Naive thymus-derived CD8-positive, alpha-beta T cell (primary cell): ENCODE measurements around the gene TEX54. TPM values are rescaled to one million over a fixed set of nuclear protein-coding genes. Genes with fewer than 3 reads are reported as not detected.

Source experiments
- microRNA-seq: library from miRNA; unstranded; fragments of <30 nt; microRNA quantifications from one replicate; pipeline ENCODE4 v1.2.0, GENCODE V29; 2022; ENCODE audit warnings: borderline microRNAs expressed
- polyA plus RNA-seq, 3 donors: library from polyadenylated mRNA; unstranded; fragments of 300-500 nt; fragmentation: Illumina TruSeq; gene quantifications; one replicate each; pipeline ENCODE4 v1.2.3, GENCODE V29; 2021
- total RNA-seq, 8 experiments: library from RNA in 2 of 8; stranded (reverse) in 2 of 8; gene quantifications; one replicate each; pipeline ENCODE4 v1.2.3 and lab custom pipeline; 2021 to 2026

TEX54 gene
- total and polyA plus RNA-seq, 5 experiments from 2014 or later: 0.88 to 2.2 (median 1.6) TPM

Small RNA genes lying within 50 kb of the gene (microRNA-seq; reads per million reads assigned to microRNA genes)
- not detected for gene MIR6514
- gene MIR6748: not detected

Other genes with a start within 250 kb of the TEX54 start
- 10 to 100 TPM; 46.4 to 50.9 TPM for gene TUT1, start 241.3 kb downstream of the TEX54 start, total RNA-seq
- 10 to 100 TPM; 12.8 to 24.4 (median 16.9) TPM for gene TUT1, start 241.3 kb downstream of the TEX54 start, polyA plus RNA-seq
- gene MTA2, start 231.0 kb downstream of the TEX54 start, total RNA-seq: 100 to 1,000 TPM; 170 to 178 TPM
- 10 to 100 TPM; 15.8 to 32.6 (median 21.5) TPM for gene MTA2, start 231.0 kb downstream of the TEX54 start, polyA plus RNA-seq
- gene EML3, start 220.1 kb downstream of the TEX54 start, total RNA-seq: 100 to 1,000 TPM; 251 to 255 TPM
- 10 to 100 TPM; 14.8 to 23.7 (median 15.7) TPM for gene EML3, start 220.1 kb downstream of the TEX54 start, polyA plus RNA-seq
- gene ROM1, start 219.6 kb downstream of the TEX54 start, total RNA-seq: 1 to 10 TPM; 5.4 to 6.1 TPM
- 1 to 10 TPM in 2 of 3 donors, under 1 TPM in 1; 0.82 to 1.9 (median 1.8) TPM for gene ROM1, start 219.6 kb downstream of the TEX54 start, polyA plus RNA-seq
- 10 to 100 TPM; 79.8 to 83.8 TPM for gene B3GAT3, start 210.9 kb downstream of the TEX54 start, total RNA-seq
- 10 to 100 TPM; 35.6 to 51.3 (median 40.3) TPM for gene B3GAT3, start 210.9 kb downstream of the TEX54 start, polyA plus RNA-seq
- gene GANAB, start 186.2 kb downstream of the TEX54 start, total RNA-seq: 100 to 1,000 TPM; 326 to 327 TPM
- gene GANAB, start 186.2 kb downstream of the TEX54 start, polyA plus RNA-seq: 100 to 1,000 TPM; 171 to 197 (median 174) TPM
- gene INTS5, start 179.5 kb downstream of the TEX54 start, total RNA-seq: 10 to 100 TPM; 25.8 to 27.4 TPM
- 10 to 100 TPM; 27.7 to 58.3 (median 45.6) TPM for gene INTS5, start 179.5 kb downstream of the TEX54 start, polyA plus RNA-seq
- 10 to 100 TPM; 51.8 to 58.0 TPM for gene C11orf98, start 167.6 kb downstream of the TEX54 start, total RNA-seq
- gene C11orf98, start 167.6 kb downstream of the TEX54 start, polyA plus RNA-seq: 100 to 1,000 TPM in 2 of 3 donors, 10 to 100 TPM in 1; 99.9 to 149 (median 117) TPM
- gene CSKMT, start 167.5 kb downstream of the TEX54 start, total RNA-seq: 10 to 100 TPM; 43.6 to 45.0 TPM
- gene CSKMT, start 167.5 kb downstream of the TEX54 start, polyA plus RNA-seq: 1 to 10 TPM; 1.8 to 3.7 (median 3.4) TPM
- gene UQCC3, start 161.2 kb downstream of the TEX54 start, total RNA-seq: 1 to 10 TPM; 5.4 to 6.6 TPM
- 1 to 10 TPM; 9.1 to 9.7 (median 9.6) TPM for gene UQCC3, start 161.2 kb downstream of the TEX54 start, polyA plus RNA-seq
- gene LBHD1, start 160.6 kb downstream of the TEX54 start, total RNA-seq: 10 to 100 TPM; 29.5 to 30.9 TPM
- gene LBHD1, start 160.6 kb downstream of the TEX54 start, polyA plus RNA-seq: 1 to 10 TPM; 2.4 to 8.3 (median 4.4) TPM
- 100 to 1,000 TPM; 214 to 218 TPM for gene UBXN1, start 153.8 kb downstream of the TEX54 start, total RNA-seq
- 100 to 1,000 TPM; 188 to 219 (median 218) TPM for gene UBXN1, start 153.8 kb downstream of the TEX54 start, polyA plus RNA-seq
- under 1 TPM in 1 of 2 experiments, not detected in 1; 0.36 TPM for gene LRRN4CL, start 143.3 kb downstream of the TEX54 start, total RNA-seq
- not detected for gene LRRN4CL, start 143.3 kb downstream of the TEX54 start, polyA plus RNA-seq
- gene BSCL2, start 125.4 kb downstream of the TEX54 start, total RNA-seq: 10 to 100 TPM; 37.0 to 50.7 TPM
- 10 to 100 TPM; 58.2 to 65.0 (median 58.8) TPM for gene BSCL2, start 125.4 kb downstream of the TEX54 start, polyA plus RNA-seq
- gene GNG3, start 125.2 kb downstream of the TEX54 start, total RNA-seq: not detected
- under 1 TPM in 1 of 3 donors, not detected in 2; 0.27 TPM for gene GNG3, start 125.2 kb downstream of the TEX54 start, polyA plus RNA-seq
- gene HNRNPUL2, start 105.4 kb downstream of the TEX54 start, total RNA-seq: 10 to 100 TPM; 81.6 to 84.0 TPM
- gene HNRNPUL2, start 105.4 kb downstream of the TEX54 start, polyA plus RNA-seq: 1 to 10 TPM in 2 of 3 donors, under 1 TPM in 1; 0.99 to 3.0 (median 1.0) TPM
- 10 to 100 TPM; 46.1 to 47.6 TPM for gene TTC9C, start 104.4 kb downstream of the TEX54 start, total RNA-seq
- gene TTC9C, start 104.4 kb downstream of the TEX54 start, polyA plus RNA-seq: 10 to 100 TPM in 2 of 3 donors, 1 to 10 TPM in 1; 8.5 to 18.8 (median 15.4) TPM
- gene ZBTB3, start 78.7 kb downstream of the TEX54 start, total RNA-seq: 10 to 100 TPM; 27.3 to 27.6 TPM
- gene ZBTB3, start 78.7 kb downstream of the TEX54 start, polyA plus RNA-seq: 1 to 10 TPM; 2.1 to 6.7 (median 3.6) TPM
- 10 to 100 TPM; 87.8 to 94.0 TPM for gene POLR2G, start 71.3 kb downstream of the TEX54 start, total RNA-seq
- gene POLR2G, start 71.3 kb downstream of the TEX54 start, polyA plus RNA-seq: 100 to 1,000 TPM; 255 to 266 (median 259) TPM
- 10 to 100 TPM; 28.6 to 34.9 TPM for gene TAF6L, start 61.4 kb downstream of the TEX54 start, total RNA-seq
- gene TAF6L, start 61.4 kb downstream of the TEX54 start, polyA plus RNA-seq: 10 to 100 TPM in 1 of 3 donors, 1 to 10 TPM in 2; 8.7 to 10.8 (median 8.9) TPM
- gene TMEM179B, start 45.4 kb downstream of the TEX54 start, total RNA-seq: 10 to 100 TPM; 66.2 to 71.5 TPM
- 100 to 1,000 TPM; 109 to 126 (median 122) TPM for gene TMEM179B, start 45.4 kb downstream of the TEX54 start, polyA plus RNA-seq
- gene TMEM223, start 40.8 kb downstream of the TEX54 start, total RNA-seq: 10 to 100 TPM; 15.0 to 16.5 TPM
- gene TMEM223, start 40.8 kb downstream of the TEX54 start, polyA plus RNA-seq: 10 to 100 TPM; 39.1 to 57.8 (median 45.5) TPM
- 100 to 1,000 TPM; 185 to 191 TPM for gene NXF1, start 27.4 kb downstream of the TEX54 start, total RNA-seq
- gene NXF1, start 27.4 kb downstream of the TEX54 start, polyA plus RNA-seq: 10 to 100 TPM; 38.4 to 82.9 (median 62.8) TPM
- 10 to 100 TPM; 55.6 to 61.7 TPM for gene STX5, start 790 bp downstream of the TEX54 start, total RNA-seq
- gene STX5, start 790 bp downstream of the TEX54 start, polyA plus RNA-seq: 10 to 100 TPM; 25.4 to 30.4 (median 26.2) TPM
- gene WDR74, start 6.7 kb upstream of the TEX54 start, total RNA-seq: 100 to 1,000 TPM; 129 to 130 TPM
- 10 to 100 TPM; 35.7 to 64.0 (median 49.4) TPM for gene WDR74, start 6.7 kb upstream of the TEX54 start, polyA plus RNA-seq
- gene SLC3A2, start 48.1 kb upstream of the TEX54 start, total RNA-seq: 100 to 1,000 TPM; 352 to 353 TPM
- gene SLC3A2, start 48.1 kb upstream of the TEX54 start, polyA plus RNA-seq: 100 to 1,000 TPM; 119 to 164 (median 125) TPM
- gene CHRM1, start 88.5 kb upstream of the TEX54 start, total RNA-seq: not detected
- gene CHRM1, start 88.5 kb upstream of the TEX54 start, polyA plus RNA-seq: not detected
- gene SLC22A6, start 152.1 kb upstream of the TEX54 start, total RNA-seq: not detected
- gene SLC22A6, start 152.1 kb upstream of the TEX54 start, polyA plus RNA-seq: not detected
- gene SLC22A8, start 183.0 kb upstream of the TEX54 start, total RNA-seq: not detected
- not detected for gene SLC22A8, start 183.0 kb upstream of the TEX54 start, polyA plus RNA-seq